Activated T-helper 2 cell treated with anti-CD3 and anti-CD28 coated beads, Interferon-gamma antibody, Interleukin-2, Interleukin-4, amounts not matched to agents 10 μg/mL and 5 μg/mL and 100 μg/mL, durations not matched to agents 14 hours and 24 hours and 36 hours (primary cell): ENCODE measurements around the gene SLC1A2. TPM values are rescaled to one million over a fixed set of nuclear protein-coding genes. Genes with fewer than 3 reads are reported as not detected.

Source experiments
- DNase-seq: peaks from one replicate; pipeline ENCODE4 v3.0.0; 2021; ENCODE audit warnings: low spot score
- H3K27ac Mint-ChIP-seq: one replicate; pipeline ENCODE4 v1.8.0; 2021; ENCODE audit warnings: mixed read lengths
- H3K27me3 Mint-ChIP-seq: one replicate; pipeline ENCODE4 v1.8.0; 2021; ENCODE audit warnings: low read depth, mixed read lengths
- H3K36me3 Mint-ChIP-seq: one replicate; pipeline ENCODE4 v1.8.0; 2021; ENCODE audit warnings: low read depth, mixed read lengths
- H3K4me1 Mint-ChIP-seq: one replicate; pipeline ENCODE4 v1.8.0; 2021; ENCODE audit warnings: low read depth, mixed read lengths
- H3K4me3 Mint-ChIP-seq: one replicate; pipeline ENCODE4 v1.8.0; 2021; ENCODE audit warnings: low read depth, mild to moderate bottlenecking, moderate library complexity, mixed read lengths
- H3K9me3 Mint-ChIP-seq: one replicate; pipeline ENCODE4 v1.8.0; 2021; ENCODE audit warnings: mixed read lengths
- intact Hi-C: fragments of 100-400 bp; cut with micrococcal nuclease; formaldehyde crosslinking; loops from one replicate; pipeline ENCODE4 v1.15.1; 2023
- total RNA-seq: library from RNA; stranded (reverse); gene quantifications from 2 replicates; pipeline ENCODE4 v1.2.3, GENCODE V29; 2022

Gene SLC1A2
- total RNA-seq, 1 donor from 2014 or later = not detected

DNA sequence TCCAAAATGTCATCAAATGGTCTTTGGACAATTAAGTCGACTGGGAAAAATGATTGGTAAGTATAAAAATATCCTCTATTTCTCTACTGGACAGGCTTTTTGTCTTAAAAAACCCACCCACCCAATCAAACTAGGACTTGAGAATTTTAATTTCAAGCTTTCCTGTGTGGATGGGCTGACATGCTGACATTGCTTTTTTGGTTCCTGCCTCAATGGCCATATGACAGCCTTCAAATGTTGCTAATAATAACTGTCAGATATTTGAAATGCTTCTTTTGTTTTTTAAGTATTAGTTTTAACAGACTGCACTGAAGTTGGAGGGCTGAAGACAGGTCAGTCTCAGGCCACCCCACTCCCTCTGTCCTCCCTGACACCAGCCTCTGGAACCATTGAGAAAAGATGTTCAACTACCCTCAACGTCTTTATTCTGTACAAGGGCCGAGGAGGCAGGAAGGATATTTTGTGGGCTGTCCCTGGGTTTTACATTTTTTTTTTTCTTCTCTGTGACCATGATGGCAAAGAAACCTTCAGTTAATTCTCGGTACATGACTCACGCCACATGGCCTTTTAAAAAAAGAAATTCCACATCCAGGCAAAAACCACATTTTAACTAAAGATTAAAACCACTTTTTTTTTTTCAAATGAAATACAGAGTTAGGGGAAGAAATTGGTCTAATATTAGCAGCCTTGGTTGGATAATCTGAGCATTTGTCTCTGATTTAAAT lies 130.4 kb downstream of the SLC1A2 start:
- no peak for DNase-seq
- no peak overlapping the region for H3K4me3 Mint-ChIP-seq
- peaks cover 45% of the 10 kb centered on the region for H3K4me1 Mint-ChIP-seq
- intact Hi-C loops = loop anchor here (1.0 to 2.0 kb wide), 2 partner anchors 17 to 32 kb away; no protein-coding TSS in a partner anchor
- H3K36me3 Mint-ChIP-seq = no peaks in the 10 kb centered on the region
- peak overlapping the region; percentile 44 for H3K27ac Mint-ChIP-seq
- no peaks in the 10 kb centered on the region for H3K9me3 Mint-ChIP-seq
- no peaks in the 10 kb centered on the region for H3K27me3 Mint-ChIP-seq

- intact Hi-C loops = loop anchor here (2.0 kb wide), 1 partner anchor 32 kb away; no protein-coding TSS in a partner anchor
- peaks cover 42% of the 10 kb centered on the region for H3K4me1 Mint-ChIP-seq
- no peaks in the 10 kb centered on the region for H3K9me3 Mint-ChIP-seq
- H3K4me3 Mint-ChIP-seq = no peak overlapping the region
- H3K36me3 Mint-ChIP-seq = no peaks in the 10 kb centered on the region
- no peak overlapping the region for H3K27ac Mint-ChIP-seq
- no peaks in the 10 kb centered on the region for H3K27me3 Mint-ChIP-seq
- DNase-seq = no peak
Observed at GRCh38 chr11:35288309-35288708, 131.0 kb downstream of the SLC1A2 start.

DNA sequence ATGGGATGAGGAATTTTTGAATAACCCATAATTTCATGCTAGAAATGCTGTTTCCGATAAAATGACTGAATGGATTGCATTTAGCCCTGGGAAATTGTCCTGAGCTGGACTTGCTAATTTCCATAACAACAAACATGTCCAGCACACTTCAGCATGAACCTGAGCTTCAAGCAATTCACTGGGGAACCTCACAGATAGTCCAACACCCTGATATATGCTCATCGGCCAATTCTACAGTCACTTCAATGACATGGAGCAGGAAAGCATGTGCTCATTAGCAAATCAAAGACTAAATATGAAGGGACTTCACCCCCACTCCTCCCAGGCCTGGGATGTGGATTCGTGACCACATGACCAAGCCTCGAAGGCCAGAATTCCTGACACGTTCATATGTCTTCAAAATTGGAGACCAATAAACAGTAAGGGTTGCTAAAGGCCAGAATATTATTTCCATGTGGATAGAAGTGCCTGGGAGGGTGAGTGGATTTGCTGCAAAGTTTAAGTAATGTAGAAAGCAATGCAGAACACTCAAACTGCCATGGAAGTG lies 131.9 kb downstream of the SLC1A2 start:
- intact Hi-C loops = no loop called here
- Mint-ChIP-seq H3K36me3 (no peaks in the 10 kb centered on the region), H3K27ac (no peak overlapping the region), H3K4me1 (peaks cover 44% of the 10 kb centered on the region), H3K9me3 (no peaks in the 10 kb centered on the region), H3K27me3 (no peaks in the 10 kb centered on the region), H3K4me3 (no peak overlapping the region)
- DNase-seq = no peak

DNA sequence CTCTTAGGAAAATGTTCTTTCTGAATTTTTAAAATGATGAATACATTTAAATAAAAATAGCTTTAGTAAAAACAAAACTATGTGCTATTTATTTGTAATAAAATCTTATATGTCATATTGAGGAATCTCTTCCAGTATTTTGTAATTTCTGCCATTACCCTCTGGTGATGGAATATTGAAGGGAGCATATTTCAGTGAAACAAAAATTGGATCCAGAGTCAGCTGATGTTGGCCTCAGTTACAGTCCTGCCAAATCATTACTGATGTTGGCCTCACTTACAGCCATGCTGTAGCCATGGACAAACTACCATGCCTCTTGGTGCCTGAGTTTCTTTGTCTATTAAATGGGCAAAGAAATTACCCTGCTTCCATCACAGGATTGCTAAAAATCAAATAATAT lies 133.2 kb downstream of the SLC1A2 start:
- Mint-ChIP-seq H3K27me3 (no peaks in the 10 kb centered on the region), H3K36me3 (no peaks in the 10 kb centered on the region)
- intact Hi-C loops = no loop called here

DNA sequence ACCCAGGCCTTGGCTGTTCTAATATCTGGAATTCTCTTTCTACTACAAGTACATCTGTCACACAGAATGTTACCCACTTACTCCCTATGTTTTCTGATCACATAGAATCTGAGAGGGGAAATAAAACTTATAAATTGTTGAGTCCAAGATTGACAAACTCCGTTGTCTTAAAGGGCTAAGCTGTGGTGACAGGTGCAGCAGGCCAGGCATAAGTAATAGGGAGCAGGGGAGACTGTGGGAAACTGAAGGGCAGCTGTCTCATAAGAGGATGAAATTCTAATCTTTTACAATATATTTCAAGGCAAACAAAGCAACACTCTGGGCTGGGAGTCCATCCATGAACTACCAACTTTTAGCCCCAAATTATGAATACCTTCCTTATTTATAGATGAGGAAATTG lies 133.9 kb downstream of the SLC1A2 start:
- H3K4me1 Mint-ChIP-seq = peaks cover 38% of the 10 kb centered on the region
- no peak overlapping the region for H3K27ac Mint-ChIP-seq
- DNase-seq = no peak
- H3K36me3 Mint-ChIP-seq = no peaks in the 10 kb centered on the region
- H3K27me3 Mint-ChIP-seq = no peaks in the 10 kb centered on the region
- no peak overlapping the region for H3K4me3 Mint-ChIP-seq
- intact Hi-C loops = no loop called here
- no peaks in the 10 kb centered on the region for H3K9me3 Mint-ChIP-seq

More for the DNA sequence above, 133.2 kb downstream of the SLC1A2 start:
- Mint-ChIP-seq H3K9me3 (no peaks in the 10 kb centered on the region), H3K4me3 (no peak overlapping the region), H3K27ac (no peak overlapping the region), H3K4me1 (peaks cover 44% of the 10 kb centered on the region)
- DNase-seq = no peak

DNA sequence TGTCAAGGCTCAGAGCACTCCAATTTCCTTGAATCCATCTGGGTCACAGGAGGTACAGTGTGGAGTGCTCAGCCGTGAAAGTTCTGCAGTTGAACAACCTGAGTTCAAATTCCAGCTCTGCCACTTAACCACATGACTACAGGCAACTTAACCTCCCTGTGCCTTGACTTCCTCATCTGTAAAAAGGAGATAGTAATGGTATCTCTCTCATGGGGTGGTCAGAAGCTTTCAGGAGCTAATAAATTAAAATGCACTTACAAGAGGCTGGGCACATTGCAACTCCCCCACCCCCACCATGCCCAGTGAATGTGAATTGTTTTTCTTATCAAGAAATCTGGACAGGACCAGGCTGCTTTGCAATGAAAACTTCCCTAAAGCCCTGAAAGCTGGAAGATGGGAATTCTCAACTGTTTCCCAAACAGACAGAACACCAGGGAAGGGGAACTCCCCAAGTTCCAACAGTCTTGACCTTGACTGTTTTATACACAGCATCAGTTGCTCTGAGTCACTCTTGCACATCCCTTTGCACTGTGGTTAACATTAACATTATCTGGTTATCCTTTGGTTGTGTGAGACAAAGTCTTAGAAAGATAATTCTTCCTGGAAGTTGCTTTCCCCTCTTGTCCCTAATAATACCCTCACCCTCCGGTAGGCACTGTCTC lies 137.0 kb downstream of the SLC1A2 start:
- intact Hi-C loops = no loop called here
- Mint-ChIP-seq H3K4me1 (peaks cover 21% of the 10 kb centered on the region), H3K9me3 (no peaks in the 10 kb centered on the region), H3K4me3 (no peak overlapping the region), H3K27ac (peak overlapping the region; percentile 40), H3K36me3 (no peaks in the 10 kb centered on the region), H3K27me3 (no peaks in the 10 kb centered on the region)
- no peak for DNase-seq

- intact Hi-C loops = no loop called here
- no peak for DNase-seq
- Mint-ChIP-seq H3K4me1 (peaks cover 25% of the 10 kb centered on the region), H3K27ac (no peak overlapping the region), H3K9me3 (no peaks in the 10 kb centered on the region), H3K4me3 (no peak overlapping the region), H3K27me3 (no peaks in the 10 kb centered on the region), H3K36me3 (no peaks in the 10 kb centered on the region)
Observed at GRCh38 chr11:35281169-35281688, 138.1 kb downstream of the SLC1A2 start.

DNA sequence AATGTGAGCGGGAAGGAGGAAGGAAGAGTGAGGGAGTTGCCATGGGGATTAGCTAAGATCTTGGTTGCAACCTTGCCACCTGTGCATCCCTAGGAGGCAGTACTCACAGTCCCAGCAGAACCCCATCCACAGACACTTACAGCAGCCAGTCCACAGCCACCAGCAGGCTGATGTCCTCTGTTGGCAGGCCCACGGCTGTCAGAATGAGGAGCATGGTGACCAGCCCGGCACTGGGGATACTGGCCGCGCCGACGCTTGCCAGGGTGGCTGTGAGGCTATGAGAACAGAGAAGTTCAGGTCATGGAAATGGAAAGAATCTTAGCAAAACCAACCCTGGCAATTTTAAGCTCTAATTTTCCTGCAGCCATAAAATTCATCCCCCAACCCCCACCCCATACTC lies 138.6 kb downstream of the SLC1A2 start:
- peaks cover 30% of the 10 kb centered on the region for H3K4me1 Mint-ChIP-seq
- intact Hi-C loops = no loop called here
- H3K4me3 Mint-ChIP-seq = no peak overlapping the region
- no peak overlapping the region for H3K27ac Mint-ChIP-seq
- no peaks in the 10 kb centered on the region for H3K27me3 Mint-ChIP-seq
- H3K36me3 Mint-ChIP-seq = no peaks in the 10 kb centered on the region
- DNase-seq = no peak
- H3K9me3 Mint-ChIP-seq = no peaks in the 10 kb centered on the region

DNA sequence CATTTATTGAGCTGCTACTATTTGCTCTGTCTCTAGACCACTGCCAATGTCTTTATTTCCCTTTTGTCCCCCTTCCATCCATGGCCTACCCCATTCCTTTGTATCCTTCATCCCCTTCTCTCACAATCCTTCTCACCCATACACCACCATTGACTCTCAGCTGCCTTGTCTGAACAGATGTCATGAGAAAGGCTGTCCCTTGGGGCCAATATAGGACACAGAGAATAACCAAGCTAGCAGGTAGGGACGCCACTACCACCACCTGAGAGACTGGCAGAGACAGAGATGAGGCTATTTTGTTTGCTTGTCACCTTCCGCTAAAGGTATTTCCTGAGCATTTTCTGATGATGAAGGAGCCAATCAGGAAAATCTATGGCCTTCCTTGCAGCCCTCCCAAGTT lies 141.5 kb downstream of the SLC1A2 start:
- H3K9me3 Mint-ChIP-seq = no peaks in the 10 kb centered on the region
- DNase-seq = no peak
- H3K27ac Mint-ChIP-seq = no peak overlapping the region
- peaks cover 7% of the 10 kb centered on the region for H3K27me3 Mint-ChIP-seq
- H3K4me3 Mint-ChIP-seq = no peak overlapping the region
- intact Hi-C loops = loop anchor here (10.0 kb wide), 2 partner anchors 623 to 1383 kb away; partner anchors contain the start of gene LMO2
- H3K36me3 Mint-ChIP-seq = no peaks in the 10 kb centered on the region
- peaks cover 49% of the 10 kb centered on the region for H3K4me1 Mint-ChIP-seq

- no peak for DNase-seq
- H3K9me3 Mint-ChIP-seq = no peaks in the 10 kb centered on the region
- intact Hi-C loops = loop anchor here (10.0 kb wide), 2 partner anchors 622 to 1382 kb away; partner anchors contain the start of gene LMO2
- no peak overlapping the region for H3K4me3 Mint-ChIP-seq
- peaks cover 7% of the 10 kb centered on the region for H3K27me3 Mint-ChIP-seq
- H3K36me3 Mint-ChIP-seq = no peaks in the 10 kb centered on the region
- peak overlapping the region; percentile 24 for H3K27ac Mint-ChIP-seq
- H3K4me1 Mint-ChIP-seq = peaks cover 50% of the 10 kb centered on the region
Observed at GRCh38 chr11:35276396-35277145, 142.8 kb downstream of the SLC1A2 start.

DNA sequence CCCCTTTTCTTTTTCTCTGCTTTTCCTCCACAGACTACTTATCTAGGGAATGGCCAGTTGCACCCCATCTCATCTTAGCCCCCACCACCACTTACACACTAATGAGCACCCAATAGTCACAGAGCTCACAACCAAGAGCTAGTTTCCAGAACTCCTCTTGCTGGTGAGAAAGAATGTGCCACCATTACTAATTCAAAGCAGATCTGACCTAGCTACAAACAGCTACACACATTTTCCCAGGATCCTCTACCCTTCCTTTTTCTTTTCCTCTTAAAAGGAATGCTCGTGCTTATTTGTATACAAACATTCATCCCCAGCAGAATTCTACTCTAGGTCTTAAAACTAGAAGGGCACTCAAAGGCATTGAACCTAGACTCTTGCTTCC lies 143.6 kb downstream of the SLC1A2 start:
- no peak for DNase-seq
- Mint-ChIP-seq H3K4me3 (no peak overlapping the region), H3K27me3 (peaks cover 9% of the 10 kb centered on the region), H3K9me3 (peaks cover 5% of the 10 kb centered on the region), H3K36me3 (no peaks in the 10 kb centered on the region), H3K27ac (peak overlapping the region; percentile 23), H3K4me1 (peaks cover 53% of the 10 kb centered on the region)
- intact Hi-C loops = loop anchor here (10.0 kb wide), 2 partner anchors 621 to 1381 kb away; partner anchors contain the start of gene LMO2
